GM21390 (cell line): ENCODE data around the gene DCUN1D5.

Experiments
- ATAC-seq: cut with Tn5 transposase; IDR thresholded peaks from one replicate; pipeline ENCODE4 v1.9.1; 2021; ENCODE audit not compliant: unreplicated experiment

DCUN1D5 gene

DNA sequence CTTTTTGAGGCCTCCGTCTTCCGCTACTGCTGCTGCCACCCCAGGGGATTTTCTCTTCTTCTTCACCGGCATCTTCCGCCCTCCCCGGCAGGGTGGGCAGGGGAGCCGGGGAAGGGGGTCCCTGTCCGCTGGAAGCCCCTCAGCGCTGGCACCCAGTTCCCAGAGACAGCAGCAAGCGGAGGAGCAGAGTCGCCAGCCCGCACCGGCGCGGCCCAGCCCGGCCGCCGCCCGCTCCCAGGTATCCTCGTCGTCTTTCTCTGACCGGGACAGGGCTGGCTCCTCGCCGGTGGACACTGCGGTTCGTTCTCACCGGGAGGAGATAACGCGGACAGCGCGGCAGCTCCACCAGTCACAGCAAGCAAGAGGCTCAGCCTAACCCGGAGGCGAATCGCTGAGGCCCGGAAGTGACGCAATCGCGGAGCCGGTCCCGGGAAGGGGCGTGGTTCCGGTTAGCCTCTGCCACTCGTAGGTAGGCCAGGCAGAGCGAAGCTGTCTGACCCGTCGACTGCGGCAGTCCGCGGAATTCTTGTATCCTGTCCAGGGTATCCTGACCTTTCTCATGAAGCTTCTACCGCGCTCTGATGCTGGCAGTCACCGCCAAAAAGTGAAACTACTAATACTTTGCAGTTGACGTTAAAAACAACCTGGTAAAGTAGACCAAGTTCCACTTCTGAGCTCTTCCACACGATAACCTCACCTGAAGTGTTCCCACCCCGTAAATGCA lies at the start of gene DCUN1D5:
Gene DCUN1D5, minus strand, starts transcription at position 360 of the 724 bp plus-strand sequence. Its CDS starts 288 bp downstream, at position 72.
- peak; percentile 100 for ATAC-seq

DNA sequence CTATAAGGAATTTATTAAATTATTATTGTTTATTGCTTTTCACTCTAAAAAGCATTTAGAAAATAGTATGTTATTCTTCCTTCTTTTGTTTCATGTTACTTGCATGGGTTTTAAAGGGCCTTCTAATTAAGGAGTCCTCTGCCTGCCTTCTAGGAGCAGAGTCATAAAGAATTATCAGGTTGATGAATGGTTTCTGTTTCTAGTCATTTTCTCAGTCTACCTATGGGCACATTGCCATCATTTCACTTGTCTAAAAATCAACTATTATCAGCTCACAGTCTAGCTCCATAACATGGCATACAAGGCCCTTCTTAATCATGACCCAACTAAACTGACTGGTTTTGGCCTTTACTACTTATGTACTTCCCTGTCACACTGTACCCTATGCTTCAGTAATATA lies 33.5 kb upstream of the DCUN1D5 start:
- ATAC-seq = no peak

DNA sequence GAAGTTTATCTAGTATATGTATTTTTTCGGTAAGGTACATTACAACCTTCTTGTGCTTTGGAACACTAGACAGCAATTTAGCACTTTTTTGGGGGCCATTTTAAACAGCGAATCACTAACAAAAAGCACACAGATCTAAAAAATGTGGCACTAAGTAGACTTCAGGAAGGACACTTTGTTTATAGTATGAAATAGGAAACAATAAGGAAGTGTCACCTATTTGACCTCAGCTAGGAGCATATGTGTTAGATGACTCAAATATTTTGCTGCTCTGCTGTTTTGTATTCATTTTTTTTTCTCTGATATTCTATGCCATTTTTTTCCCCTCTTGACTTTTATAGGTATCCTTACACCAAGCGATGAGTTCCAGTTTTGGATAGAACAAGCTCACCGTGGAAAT lies 22.9 kb upstream of the DCUN1D5 start:
- no peak for ATAC-seq

DNA sequence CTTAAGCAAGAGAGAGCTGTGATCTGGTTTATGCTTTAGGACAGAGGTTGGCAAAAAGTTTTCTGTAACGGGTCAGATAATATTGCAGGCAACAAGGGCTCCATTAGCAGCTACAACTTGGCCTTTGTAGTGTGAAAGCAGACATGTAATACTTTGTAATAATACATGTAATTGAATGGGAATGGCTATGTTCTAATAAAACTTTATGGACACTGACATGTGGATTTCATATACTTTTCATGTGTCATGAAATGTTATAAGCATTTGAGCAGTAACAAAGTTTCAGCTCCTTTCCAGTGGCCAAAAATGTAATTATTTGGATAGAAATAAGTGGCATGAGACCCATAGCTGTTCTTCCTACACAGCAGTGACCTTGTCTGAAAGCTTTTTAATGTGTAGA lies 20.4 kb upstream of the DCUN1D5 start:
- no peak for ATAC-seq

- no peak for ATAC-seq
These were observed 19.4 kb upstream of the DCUN1D5 start for GRCh38 chr11:103111400-103111799.

DNA sequence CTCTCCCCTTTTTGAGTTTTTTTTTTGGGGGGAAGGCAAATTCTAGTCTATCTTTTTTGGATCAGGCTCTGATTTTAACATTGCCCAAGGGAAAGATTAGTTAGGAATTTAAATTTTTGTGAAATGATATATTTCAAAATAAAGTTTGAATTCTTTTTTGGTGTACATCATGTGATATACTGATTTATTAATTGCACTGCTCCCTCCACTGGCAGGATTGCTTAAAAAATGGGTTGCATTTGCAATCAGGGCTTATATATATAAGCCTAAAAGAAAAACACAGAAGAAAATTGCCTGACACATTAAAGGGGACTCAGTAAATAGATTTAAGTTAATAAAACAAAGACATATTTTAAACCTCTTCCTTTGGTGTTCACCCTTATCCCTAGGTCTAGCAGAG lies 18.4 kb upstream of the DCUN1D5 start:
- ATAC-seq = no peak

DNA sequence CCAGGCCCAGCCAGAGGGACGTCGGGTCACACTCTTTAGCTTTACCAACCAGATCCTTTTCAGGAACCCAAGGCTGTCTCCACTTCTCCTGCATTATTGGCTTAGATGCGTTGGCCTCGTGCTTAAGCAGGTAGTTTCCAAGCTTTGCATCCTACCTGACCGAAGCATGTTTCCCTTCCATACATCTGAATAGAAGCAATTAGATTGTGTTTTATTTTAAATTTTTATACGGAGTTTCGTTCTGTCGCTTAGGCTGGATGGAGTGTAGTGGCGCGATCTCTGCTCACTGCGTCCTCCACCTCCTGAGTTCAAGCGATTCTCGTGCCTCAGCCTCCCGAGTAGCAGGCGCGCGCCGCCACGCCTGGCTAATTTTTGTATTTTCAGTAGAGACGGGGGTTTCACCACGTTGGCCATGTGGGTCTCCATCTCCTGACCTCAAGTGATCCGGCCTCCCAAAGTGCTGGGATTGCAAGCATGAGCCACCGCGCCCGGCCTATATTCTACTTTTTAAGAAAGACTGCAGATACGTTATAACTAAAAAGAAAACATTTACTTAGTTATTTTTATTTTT lies 17.9 kb upstream of the DCUN1D5 start:
- ATAC-seq = no peak

DNA sequence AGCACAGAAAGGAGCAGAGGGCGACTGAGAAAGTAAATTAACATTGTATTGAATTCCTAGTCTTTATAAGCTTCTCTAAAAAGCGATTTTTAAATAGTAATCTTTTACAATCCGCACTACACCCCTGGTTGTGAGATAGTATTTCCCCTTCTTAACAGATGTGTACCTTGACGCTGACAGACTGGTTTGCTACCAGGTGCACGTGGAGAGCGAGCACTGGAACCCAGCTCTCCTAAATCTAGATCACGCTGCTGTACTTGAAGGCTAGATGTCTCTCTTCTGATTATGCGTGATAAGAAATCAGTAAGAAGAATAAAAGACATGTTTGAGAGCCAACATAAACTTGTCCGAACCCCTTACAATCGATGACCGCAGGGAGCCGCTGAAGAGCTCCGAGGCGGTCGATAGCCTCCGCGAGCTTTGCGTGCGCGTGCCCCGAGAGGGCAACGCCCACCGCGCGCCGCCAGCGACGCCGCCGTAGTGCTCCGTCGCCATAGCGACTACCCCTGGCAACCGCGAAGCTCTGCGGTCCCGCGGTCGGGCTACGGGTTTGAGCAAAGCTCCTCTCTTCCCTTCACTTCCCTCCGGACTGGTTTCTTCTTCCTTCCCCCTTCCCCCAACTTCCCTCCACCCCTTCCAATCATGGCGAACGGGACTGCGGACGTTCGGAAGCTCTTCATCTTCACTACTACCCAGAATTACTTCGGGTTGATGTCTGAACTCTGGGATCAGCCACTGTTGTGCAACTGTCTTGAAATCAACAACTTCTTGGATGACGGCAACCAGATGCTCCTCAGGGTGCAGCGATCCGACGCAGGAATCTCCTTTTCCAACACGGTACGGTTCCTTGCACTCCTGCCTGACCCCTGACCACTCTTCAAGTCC lies 17.2 kb upstream of the DCUN1D5 start, which contains the start of gene DYNC2H1:
Gene DYNC2H1, plus strand, starts transcription at position 494 of the 885 bp plus-strand sequence. Its CDS starts 149 bp downstream, at position 643.
- peak; percentile 100 for ATAC-seq

GRCh38 chr11:103097279-103097678 lies 5.3 kb upstream of the DCUN1D5 start:
- no peak for ATAC-seq

GRCh38 chr11:103091064-103091800 lies 728 bp downstream of the DCUN1D5 start:
- peak; percentile 40 for ATAC-seq

- no peak for ATAC-seq
These were observed 5.5 kb downstream of the DCUN1D5 start for GRCh38 chr11:103086461-103086860.

DNA sequence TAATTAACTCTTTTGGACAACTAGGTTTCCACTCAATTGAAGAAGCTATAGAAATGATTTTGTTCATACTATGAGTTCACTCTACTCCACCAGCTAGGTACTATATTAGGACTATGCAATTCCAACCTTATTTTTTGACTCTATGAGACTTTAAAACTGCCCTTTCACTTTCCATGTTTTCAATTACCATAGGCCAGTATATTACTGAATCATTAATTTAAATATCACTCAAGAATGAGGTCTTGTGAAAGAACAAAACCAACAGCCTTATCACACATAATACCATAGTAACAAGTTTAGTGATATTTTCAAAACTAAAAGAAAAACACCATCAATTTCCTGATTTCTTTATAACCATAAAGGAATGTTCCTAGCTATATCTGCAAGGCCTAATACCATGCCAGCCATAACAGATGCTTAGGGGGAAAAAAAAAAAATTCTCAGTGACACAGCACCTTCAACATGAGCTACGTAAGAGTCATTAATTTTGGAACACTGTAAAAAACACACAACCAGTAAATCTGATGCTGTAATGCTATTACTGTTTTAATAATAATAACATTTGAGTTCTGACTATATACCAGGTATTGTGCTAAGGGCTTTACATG lies 6.1 kb downstream of the DCUN1D5 start:
- ATAC-seq = no peak

DNA sequence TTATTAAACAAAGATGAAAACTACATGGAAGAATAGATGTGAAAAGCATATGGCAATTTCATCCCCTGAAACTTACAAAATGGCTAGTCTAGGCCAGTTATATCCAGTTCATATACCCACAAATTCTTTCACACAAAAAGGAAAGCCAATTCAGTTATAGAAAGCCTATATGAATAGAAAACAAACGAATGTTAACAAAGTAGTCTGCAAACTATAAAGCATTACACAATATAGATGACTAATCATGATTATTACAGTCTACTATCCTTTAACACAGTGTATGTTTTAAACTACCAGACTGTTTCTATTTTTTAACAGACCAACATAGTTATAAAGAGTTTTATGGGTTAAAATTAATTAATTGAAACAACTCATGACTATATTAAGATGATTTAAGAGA lies 12.1 kb downstream of the DCUN1D5 start:
- ATAC-seq = no peak

- no peak for ATAC-seq
These were observed 13.2 kb downstream of the DCUN1D5 start for GRCh38 chr11:103078710-103079109.

GRCh38 chr11:103077554-103077953 lies 14.4 kb downstream of the DCUN1D5 start:
- no peak for ATAC-seq

GRCh38 chr11:103076361-103076760 lies 15.6 kb downstream of the DCUN1D5 start:
- ATAC-seq = no peak

DNA sequence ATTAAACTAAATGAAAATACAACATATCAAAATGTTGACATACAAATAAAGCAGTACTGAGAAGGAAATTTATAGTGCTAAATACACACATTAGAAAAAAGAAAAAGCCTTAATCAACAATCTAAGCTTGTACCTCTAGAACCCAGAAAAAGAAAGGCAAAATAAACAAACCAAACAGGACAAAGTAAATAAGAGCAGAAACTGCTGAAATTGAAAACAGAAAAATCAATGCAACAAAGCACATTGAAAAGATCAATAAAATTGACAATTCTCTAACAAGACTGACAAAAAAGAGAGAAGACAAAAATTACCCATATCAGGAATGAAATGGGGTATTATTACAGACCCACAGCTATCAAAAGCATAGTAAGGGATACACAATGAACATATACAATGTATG lies 21.0 kb downstream of the DCUN1D5 start:
- ATAC-seq = no peak

GRCh38 chr11:103070142-103070541 lies 21.8 kb downstream of the DCUN1D5 start:
- ATAC-seq = no peak

DNA sequence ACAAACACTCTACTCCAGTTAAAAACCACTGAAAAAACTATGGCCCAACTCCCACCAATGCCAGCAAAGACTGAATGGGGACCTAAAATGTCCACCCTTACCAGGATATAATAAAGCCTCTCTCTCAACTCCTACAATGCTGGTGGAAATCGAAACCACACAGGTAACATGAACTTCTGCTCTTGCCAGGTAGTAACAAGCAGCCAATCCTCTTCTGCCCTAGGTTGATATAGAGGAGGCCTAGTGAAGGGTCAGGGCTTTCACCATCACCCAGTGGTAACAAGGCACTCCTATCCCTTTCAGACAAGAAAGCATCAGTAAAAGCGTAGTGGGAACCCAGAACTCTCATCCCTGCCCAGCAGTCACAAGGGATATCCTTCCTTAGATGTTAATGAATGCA lies 22.6 kb downstream of the DCUN1D5 start:
- no peak for ATAC-seq

GRCh38 chr11:103067118-103067517 lies 24.8 kb downstream of the DCUN1D5 start:
- ATAC-seq = no peak

DNA sequence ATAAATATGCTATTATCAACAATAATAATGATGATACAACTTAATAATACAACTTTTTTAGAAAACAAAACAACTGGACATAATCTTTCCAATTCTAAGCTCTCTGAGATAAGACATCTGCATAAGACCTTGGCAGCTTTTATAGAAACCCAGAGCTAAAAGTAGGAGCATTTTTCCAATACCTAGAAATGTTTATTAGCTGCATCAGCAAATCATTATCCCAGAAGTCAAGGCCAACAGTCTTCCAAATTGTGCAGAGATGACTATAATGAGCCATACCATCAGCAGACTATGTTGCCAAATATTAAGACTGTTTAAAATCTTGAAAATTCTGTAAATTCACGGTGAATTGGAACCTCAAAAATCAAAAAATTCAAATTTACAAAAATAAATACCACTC lies 30.3 kb downstream of the DCUN1D5 start:
- ATAC-seq = no peak
